ENCODE data around the gene CR2. TPM values are rescaled to one million over a fixed set of nuclear protein-coding genes. Genes with fewer than 3 reads are reported as not detected.
"Not testable (repeated sequence)": the region's sequence is repeated elsewhere in the genome, so short reads cannot be mapped to it uniquely, and the experiment has no call there.

The CR2 gene
- total RNA-seq, 1 donor from 2014 or later = 0.09 TPM

GRCh38 chr1:207514890-207515289, 60.8 kb downstream of the CR2 start:
- TF ChIP-seq CTCF (IDR thresholded peaks at IDR 0.05) = no peak
- no peaks in the 10 kb centered on the region for H3K27me3 ChIP-seq (ENCODE audit: low read depth)
- no peaks in the 10 kb centered on the region for H3K36me3 ChIP-seq
- no peaks in the 10 kb centered on the region for H3K9me3 ChIP-seq
- intact Hi-C loops (cut with DNase I) = no loop called here
- no peak for ATAC-seq
- H3K27ac ChIP-seq = no peak overlapping the region
- DNase-seq = no peak
- no peaks in the 10 kb centered on the region for H3K4me1 ChIP-seq
- H3K4me3 ChIP-seq = no peak overlapping the region

- Histone ChIP-seq H3K27me3 (ENCODE audit: low read depth) (no peaks in the 10 kb centered on the region), H3K27ac (no peak overlapping the region), H3K4me1 (no peaks in the 10 kb centered on the region), H3K9me3 (no peaks in the 10 kb centered on the region), H3K4me3 (no peak overlapping the region), H3K36me3 (no peaks in the 10 kb centered on the region)
- TF ChIP-seq CTCF (IDR thresholded peaks at IDR 0.05) = no peak
- DNase-seq (no peak), ATAC-seq (no peak)
- intact Hi-C loops (cut with DNase I) = no loop called here
Observed at GRCh38 chr1:207516729-207517128, 62.6 kb downstream of the CR2 start.

- H3K9me3 ChIP-seq = no peaks in the 10 kb centered on the region
- no peaks in the 10 kb centered on the region for H3K4me1 ChIP-seq
- H3K27ac ChIP-seq = no peak overlapping the region
- H3K27me3 ChIP-seq (ENCODE audit: low read depth) = no peaks in the 10 kb centered on the region
- no peak for ATAC-seq
- no peak overlapping the region for H3K4me3 ChIP-seq
- H3K36me3 ChIP-seq = no peaks in the 10 kb centered on the region
- intact Hi-C loops (cut with DNase I) = no loop called here
- DNase-seq = no peak
- TF ChIP-seq CTCF (IDR thresholded peaks at IDR 0.05) = no peak
Observed at GRCh38 chr1:207518608-207519236, 64.6 kb downstream of the CR2 start.

- intact Hi-C loops (cut with DNase I) = no loop called here
- Histone ChIP-seq H3K4me1 (no peaks in the 10 kb centered on the region), H3K4me3 (no peak overlapping the region), H3K36me3 (no peaks in the 10 kb centered on the region), H3K27ac (no peak overlapping the region), H3K9me3 (no peaks in the 10 kb centered on the region), H3K27me3 (ENCODE audit: low read depth) (no peaks in the 10 kb centered on the region)
- no peak for ATAC-seq
- no peak for DNase-seq
- TF ChIP-seq CTCF (IDR thresholded peaks at IDR 0.05) = no peak
Observed at GRCh38 chr1:207519505-207520399, 65.6 kb downstream of the CR2 start.

GRCh38 chr1:207520400-207521345, 66.5 kb downstream of the CR2 start:
- H3K36me3 ChIP-seq; H3K4me1 ChIP-seq; ATAC-seq; DNase-seq; H3K27me3 ChIP-seq (ENCODE audit: low read depth); H3K9me3 ChIP-seq; H3K4me3 ChIP-seq; intact Hi-C loops (cut with DNase I); H3K27ac ChIP-seq: not testable (repeated sequence)

- H3K36me3 ChIP-seq; H3K4me1 ChIP-seq; intact Hi-C loops (cut with DNase I); H3K27ac ChIP-seq; H3K4me3 ChIP-seq; DNase-seq; ATAC-seq; H3K27me3 ChIP-seq (ENCODE audit: low read depth); H3K9me3 ChIP-seq: not testable (repeated sequence)
Observed at GRCh38 chr1:207525239-207525638, 71.1 kb downstream of the CR2 start.

GRCh38 chr1:207528401-207528800, 74.3 kb downstream of the CR2 start:
- intact Hi-C loops (cut with DNase I); H3K4me1 ChIP-seq; H3K27me3 ChIP-seq (ENCODE audit: low read depth); H3K36me3 ChIP-seq; H3K9me3 ChIP-seq; H3K27ac ChIP-seq; DNase-seq; H3K4me3 ChIP-seq: not testable (repeated sequence)
- peak in 1 of 2 donors; percentile 43 for ATAC-seq

- DNase-seq; ATAC-seq; H3K9me3 ChIP-seq; H3K27me3 ChIP-seq (ENCODE audit: low read depth); H3K4me3 ChIP-seq; H3K27ac ChIP-seq; H3K4me1 ChIP-seq; intact Hi-C loops (cut with DNase I); H3K36me3 ChIP-seq: not testable (repeated sequence)
Observed at GRCh38 chr1:207536263-207536662, 82.1 kb downstream of the CR2 start.
